GM18519 (cell line): Measurements from ENCODE around the gene ZNF282.
"Not testable (repeated sequence)": the region's sequence is repeated elsewhere in the genome, so short reads cannot be mapped to it uniquely, and the experiment has no call there.

Experiments used
- ATAC-seq: cut with Tn5 transposase; IDR thresholded peaks from one replicate; pipeline ENCODE4 v1.9.1; 2021; ENCODE audit warnings: mild to moderate bottlenecking, moderate library complexity; ENCODE audit not compliant: unreplicated experiment, low FRiP score

Gene ZNF282

GRCh38 chr7:149223176-149223575 lies 27.8 kb downstream of the ZNF282 start:
- ATAC-seq: no peak

- ATAC-seq: no peak
These were observed 28.4 kb downstream of the ZNF282 start for GRCh38 chr7:149223761-149224160.

- no peak for ATAC-seq
These were observed 29.0 kb downstream of the ZNF282 start for GRCh38 chr7:149224352-149224751.

- no peak for ATAC-seq
These were observed 29.8 kb downstream of the ZNF282 start for GRCh38 chr7:149225106-149225505.

- no peak for ATAC-seq
These were observed 30.3 kb downstream of the ZNF282 start for GRCh38 chr7:149225656-149226055.

- not testable (repeated sequence) for ATAC-seq
These were observed 31.0 kb downstream of the ZNF282 start for GRCh38 chr7:149226366-149226765.

GRCh38 chr7:149226840-149227494 lies 31.6 kb downstream of the ZNF282 start:
- ATAC-seq: no peak

GRCh38 chr7:149228831-149229471 lies 33.6 kb downstream of the ZNF282 start:
- no peak for ATAC-seq

- ATAC-seq: no peak
These were observed 34.2 kb downstream of the ZNF282 start for GRCh38 chr7:149229526-149229925.

- no peak for ATAC-seq
These were observed 37.0 kb downstream of the ZNF282 start for GRCh38 chr7:149232362-149232761.

- ATAC-seq: not testable (repeated sequence)
These were observed 38.4 kb downstream of the ZNF282 start for GRCh38 chr7:149233655-149234204.

GRCh38 chr7:149237502-149237901 lies 42.2 kb downstream of the ZNF282 start:
- no peak for ATAC-seq

- ATAC-seq: no peak
These were observed 42.7 kb downstream of the ZNF282 start for GRCh38 chr7:149238051-149238450.

- ATAC-seq: peak; percentile 94
These were observed 44.2 kb downstream of the ZNF282 start, which contains the start of gene ZNF212 for GRCh38 chr7:149239345-149240143. Gene ZNF212, plus strand, starts transcription at chr7:149239651. Its CDS starts 128 bp downstream, at chr7:149239779.

GRCh38 chr7:149240637-149241036 lies 45.3 kb downstream of the ZNF282 start:
- no peak for ATAC-seq

- ATAC-seq: no peak
These were observed 46.4 kb downstream of the ZNF282 start for GRCh38 chr7:149241696-149242095.

GRCh38 chr7:149245244-149245643 lies 49.9 kb downstream of the ZNF282 start:
- no peak for ATAC-seq

GRCh38 chr7:149245744-149246143 lies 50.4 kb downstream of the ZNF282 start:
- ATAC-seq: no peak

GRCh38 chr7:149248777-149249176 lies 53.4 kb downstream of the ZNF282 start:
- ATAC-seq: no peak

GRCh38 chr7:149250151-149250550 lies 54.8 kb downstream of the ZNF282 start:
- ATAC-seq: not testable (repeated sequence)

- not testable (repeated sequence) for ATAC-seq
These were observed 56.2 kb downstream of the ZNF282 start for GRCh38 chr7:149251518-149251917.
